ENCODE results near the gene SLC24A3.
A peak's percentile ranks its signal among the peaks of the same experiment; 100 is the strongest.

SLC24A3 gene

GRCh38 chr20:19557291-19557690, 344.8 kb downstream of the SLC24A3 start:
- DNase-seq: no peak

DNA sequence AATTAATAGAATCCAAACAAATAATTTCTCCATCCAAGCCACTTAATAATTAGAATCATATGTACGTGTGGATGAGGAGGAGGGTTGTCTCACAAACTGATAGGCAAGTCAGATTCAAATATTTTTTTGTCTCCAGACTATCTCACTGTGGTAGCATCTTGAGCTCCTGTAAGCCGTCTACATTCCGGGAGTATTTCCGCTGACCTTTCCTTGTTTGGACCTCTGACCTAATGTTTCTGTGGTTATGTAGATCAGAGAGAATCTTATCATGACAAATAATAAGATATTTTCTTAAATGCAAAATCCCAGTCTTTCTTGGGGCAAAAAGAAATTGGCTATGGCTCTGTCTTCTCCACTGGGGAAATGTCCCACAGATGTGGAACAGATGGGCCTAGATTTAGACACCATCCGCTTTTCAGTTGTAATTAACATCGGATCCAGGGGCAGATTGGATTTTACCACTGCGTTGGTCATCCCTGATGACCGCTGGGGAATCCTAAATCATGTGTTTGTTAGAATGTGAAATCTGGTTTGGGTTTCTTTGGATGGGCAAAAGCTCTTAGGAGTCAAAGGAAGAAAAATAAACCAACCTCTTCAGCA, 348.5 kb downstream of the SLC24A3 start:
- no peak for DNase-seq

DNA sequence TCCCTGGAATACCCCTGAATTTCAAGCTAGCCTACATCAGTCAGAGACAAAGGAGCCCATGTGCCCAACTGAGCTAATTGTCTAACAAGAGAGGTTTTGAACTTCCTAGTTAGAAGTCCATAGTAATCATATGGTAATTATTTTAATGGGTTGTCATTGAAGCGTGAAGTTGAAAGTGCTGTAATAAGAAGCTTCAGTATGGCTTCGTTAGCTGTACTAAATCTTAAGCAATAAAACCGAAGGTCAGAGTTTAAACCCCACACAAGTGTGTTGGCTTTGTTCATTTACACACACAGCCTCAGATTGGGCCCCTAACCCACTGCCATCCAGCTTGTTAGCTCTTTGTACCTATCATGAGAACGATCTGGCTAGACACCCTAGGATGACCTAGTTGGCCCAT, 350.0 kb downstream of the SLC24A3 start:
- DNase-seq: no peak

DNA sequence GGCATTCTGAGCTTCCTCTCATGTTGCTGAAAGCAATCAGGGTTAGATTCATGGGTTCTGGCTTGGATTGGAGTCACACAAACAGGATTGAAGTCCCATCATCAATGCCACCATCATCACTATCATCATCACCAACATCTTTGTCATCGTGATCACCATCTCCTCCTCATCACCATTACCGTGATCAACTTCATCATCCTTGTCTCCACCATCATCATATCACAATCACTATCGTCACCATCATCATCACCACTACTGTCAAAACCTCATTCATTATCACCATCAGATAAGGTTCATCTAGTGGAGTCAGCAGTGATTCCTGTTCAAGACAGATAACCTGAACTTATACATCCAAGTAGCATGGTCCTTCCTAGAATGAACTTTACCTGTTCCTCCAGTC, 351.8 kb downstream of the SLC24A3 start:
- no peak for DNase-seq

- DNase-seq: no peak
These were observed 353.3 kb downstream of the SLC24A3 start for GRCh38 chr20:19565736-19566135.

DNA sequence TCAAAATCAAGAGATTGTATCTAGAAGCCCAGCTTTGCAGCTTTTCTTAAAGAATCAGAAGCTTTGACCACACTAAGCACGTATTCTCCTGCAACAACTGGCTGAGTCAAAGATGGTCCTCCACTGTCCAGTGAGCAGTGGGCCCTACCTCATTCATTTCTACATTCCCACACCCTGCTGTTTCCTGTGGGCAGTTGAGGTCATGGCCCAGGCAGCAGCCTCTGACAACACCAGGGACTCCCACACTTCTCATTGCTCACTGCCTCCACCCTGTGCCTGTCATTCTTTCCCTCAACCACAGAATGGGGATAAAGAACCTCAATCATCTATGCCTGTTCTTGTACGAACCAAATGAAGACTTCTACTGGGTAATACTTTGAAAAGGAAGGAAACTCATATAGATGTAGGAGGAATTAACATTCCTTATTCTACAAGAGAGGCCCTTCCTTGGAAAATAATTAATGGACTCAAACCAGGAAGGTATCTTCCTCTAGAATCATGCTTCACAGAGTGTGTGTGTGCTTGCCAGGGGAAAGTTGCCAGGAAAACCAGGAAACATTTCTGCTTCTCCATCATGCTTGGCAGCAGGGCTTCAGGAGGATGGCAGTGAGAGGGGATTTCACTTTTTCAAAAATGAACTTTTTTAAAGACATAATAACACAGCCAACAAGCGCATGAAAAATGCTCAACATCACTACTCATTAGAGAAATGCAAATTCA, 353.9 kb downstream of the SLC24A3 start:
- peak; percentile 37 to 43 for DNase-seq

DNA sequence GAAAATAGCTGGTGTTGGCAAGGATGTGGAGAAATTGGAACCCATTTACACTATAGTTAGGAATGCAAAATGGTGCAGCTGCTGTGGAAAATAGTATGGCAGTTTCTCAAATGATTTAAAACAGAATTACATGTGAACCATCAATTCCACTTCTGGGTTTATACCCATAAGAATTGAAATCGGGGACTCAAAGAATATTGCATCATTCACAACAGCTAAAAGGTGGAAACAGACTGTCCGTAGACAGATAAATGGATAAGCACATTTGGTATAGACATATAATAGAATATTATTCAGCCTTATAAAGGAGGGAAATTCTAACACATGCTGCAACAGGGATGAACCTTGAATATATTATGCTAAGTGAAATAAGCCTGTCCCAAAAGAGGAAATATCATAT, 355.7 kb downstream of the SLC24A3 start:
- DNase-seq: no peak

DNA sequence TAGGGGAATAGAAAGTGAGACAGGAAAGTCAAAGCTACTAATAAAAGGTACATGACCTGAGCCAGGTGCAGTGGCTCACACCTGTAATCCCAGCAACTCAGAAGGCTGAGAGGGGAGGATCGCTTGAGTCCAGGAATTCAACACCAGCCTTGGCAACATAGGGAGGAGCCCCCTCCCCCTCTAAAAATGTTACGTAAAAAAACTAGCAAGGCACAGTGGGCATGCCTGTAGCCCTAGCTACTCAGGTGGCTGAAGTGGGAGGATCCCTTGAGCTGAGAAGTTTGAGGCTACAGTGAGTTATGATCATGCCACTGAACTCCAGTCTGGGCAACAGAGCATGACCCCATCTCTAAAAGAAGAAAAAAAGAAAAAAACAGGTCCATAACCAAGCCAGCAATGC, 359.6 kb downstream of the SLC24A3 start:
- no peak for DNase-seq

- DNase-seq: no peak
These were observed 365.2 kb downstream of the SLC24A3 start for GRCh38 chr20:19577692-19578091.

DNA sequence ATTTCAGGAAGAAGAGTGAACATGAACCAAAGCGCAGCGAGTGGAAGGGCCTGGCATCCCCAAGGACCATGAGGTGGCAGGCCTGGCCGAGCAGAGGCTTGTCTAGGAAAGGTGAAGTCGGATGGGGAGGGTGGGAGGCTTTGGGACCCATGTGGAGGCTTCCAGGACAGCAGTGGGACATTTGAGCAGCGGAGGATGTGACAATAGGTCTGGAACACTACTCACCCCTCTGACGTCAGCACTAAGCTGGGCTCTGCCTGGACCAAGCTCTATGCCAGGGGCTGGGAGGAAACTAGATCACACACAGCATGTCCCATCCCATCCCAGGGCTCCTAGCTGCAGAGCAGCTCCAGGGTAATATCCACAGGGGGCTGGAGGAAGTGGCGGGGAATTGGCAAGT, 370.3 kb downstream of the SLC24A3 start:
- no peak for DNase-seq

DNA sequence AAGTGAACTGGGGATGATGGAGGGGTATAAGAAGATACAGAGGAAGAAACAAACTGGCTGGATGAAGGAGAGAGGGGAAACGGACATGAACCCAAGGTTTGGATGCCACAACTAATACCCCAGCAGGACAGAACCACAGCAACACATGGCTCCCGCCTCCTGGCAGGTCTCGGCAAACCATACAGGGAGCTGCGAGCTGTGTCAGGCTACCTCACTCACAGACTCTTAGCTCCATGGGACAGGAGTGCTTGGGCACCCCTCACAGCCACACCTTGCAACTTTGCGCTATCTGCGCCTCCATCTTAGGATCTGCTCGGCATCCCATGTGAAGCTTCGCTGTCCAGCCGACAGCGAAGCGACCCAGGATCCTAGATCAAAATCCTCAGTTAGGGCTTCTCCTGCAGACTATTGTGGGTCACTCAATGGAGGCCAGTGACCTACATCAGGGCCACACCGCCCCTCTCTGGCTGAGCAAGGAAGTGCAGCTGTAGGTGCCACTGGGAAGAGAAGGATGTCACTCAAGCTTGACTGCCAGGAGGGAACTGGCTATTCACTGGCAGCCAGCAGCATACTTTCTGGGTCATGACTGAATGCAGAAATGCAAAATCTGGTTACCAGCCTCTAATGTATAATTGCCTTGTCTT, 371.2 kb downstream of the SLC24A3 start:
- DNase-seq: peak; percentile 48 to 71

- DNase-seq: no peak
These were observed 375.8 kb downstream of the SLC24A3 start for GRCh38 chr20:19588241-19588640.

DNA sequence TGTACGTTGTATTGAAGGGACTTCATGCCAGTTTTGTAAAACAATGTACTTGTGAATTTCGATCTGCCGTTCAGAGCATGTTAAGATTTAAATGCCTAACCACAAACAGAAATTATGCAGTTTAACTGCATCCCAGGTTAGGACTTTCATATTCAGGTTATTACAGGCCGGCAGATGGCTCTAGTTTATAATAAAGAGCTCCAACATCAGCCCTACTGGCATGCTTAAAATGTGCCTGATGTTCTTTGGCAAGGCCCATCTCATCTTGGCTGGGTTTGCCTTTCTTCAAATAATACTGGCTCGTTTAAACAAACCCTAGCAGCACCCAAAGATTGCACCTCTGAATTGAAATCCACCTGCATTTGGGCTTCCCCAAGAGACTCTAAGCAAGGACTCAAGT, 376.3 kb downstream of the SLC24A3 start:
- peak in 1 of 2 experiments; percentile 28 for DNase-seq

GRCh38 chr20:19589787-19590362, 377.4 kb downstream of the SLC24A3 start:
- no peak for DNase-seq

GRCh38 chr20:19590382-19590781, 377.9 kb downstream of the SLC24A3 start:
- no peak for DNase-seq

DNA sequence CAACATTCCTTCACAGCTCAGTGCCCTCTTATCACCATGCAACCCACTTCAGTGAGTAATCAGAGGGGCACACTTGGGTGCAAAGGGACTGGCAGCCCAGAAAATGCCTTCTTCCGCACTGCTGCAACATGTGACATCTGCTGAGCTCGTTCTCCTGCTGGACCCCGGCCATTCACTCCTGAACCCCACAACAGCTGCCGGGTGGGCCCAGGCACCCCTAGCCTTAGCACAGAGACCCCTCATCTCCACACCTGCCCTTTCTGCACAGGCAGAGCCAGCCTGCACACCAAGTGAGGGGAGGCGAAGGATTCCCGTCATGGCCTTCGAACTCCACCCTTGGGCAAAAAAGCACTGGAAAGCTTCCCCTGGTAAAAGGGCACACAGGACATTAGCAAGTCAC, 381.3 kb downstream of the SLC24A3 start:
- DNase-seq: no peak

- no peak for DNase-seq
These were observed 382.5 kb downstream of the SLC24A3 start for GRCh38 chr20:19594896-19595295.

DNA sequence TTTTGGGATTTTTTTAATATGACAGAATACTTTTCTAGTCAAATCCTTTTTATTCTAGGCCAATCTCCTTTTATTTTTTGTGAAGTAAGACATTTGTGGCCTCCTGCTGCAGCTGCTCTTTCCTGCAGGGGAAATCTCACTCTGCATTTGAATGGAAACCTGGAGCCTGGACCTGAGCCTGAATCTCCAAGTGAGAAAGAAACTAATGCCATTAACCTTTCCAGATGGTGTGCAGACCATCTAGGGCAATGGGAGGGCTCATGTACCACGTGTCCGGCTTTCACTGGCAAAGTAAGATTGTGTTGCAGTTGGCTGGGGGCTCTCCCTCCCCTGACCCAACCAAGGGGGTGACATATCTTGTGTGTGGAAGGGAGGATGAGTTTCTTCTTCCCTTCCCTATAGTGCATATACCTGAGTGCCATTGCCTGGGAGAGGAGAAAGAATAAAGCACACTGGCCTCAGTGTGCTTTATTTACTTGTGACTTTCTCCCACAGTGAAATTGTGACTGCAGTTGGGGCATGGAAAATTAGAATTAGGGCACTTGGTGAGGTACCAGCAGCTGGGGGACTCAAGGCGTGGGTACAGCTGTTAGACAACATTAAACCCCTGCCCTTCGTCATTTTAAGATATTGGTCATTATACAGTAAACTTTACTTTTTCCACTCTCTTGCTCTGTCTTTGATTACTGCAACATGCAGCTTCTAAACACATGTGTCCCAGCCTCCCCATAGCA, 385.8 kb downstream of the SLC24A3 start:
- DNase-seq: no peak

GRCh38 chr20:19599200-19599599, 386.8 kb downstream of the SLC24A3 start:
- no peak for DNase-seq

DNA sequence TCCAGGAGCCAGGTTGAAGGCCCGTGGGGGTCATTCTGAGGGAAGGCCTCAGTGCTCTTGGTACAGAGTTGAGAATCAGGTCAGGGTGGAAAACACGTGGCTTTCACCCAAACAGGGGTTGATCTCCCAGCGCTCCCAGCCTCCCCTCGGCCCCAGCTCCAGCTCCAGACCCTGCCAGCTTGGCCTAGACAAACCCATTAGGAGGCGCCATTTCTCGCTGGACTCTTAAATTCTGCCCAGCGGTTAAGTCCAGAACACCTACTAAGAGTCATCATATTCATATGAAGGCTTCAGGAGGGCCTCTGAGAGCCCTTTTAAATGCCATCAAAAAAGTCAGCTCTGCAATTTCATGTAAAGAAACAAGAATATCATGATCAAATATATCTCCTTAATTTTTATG, 387.6 kb downstream of the SLC24A3 start:
- DNase-seq: no peak

DNA sequence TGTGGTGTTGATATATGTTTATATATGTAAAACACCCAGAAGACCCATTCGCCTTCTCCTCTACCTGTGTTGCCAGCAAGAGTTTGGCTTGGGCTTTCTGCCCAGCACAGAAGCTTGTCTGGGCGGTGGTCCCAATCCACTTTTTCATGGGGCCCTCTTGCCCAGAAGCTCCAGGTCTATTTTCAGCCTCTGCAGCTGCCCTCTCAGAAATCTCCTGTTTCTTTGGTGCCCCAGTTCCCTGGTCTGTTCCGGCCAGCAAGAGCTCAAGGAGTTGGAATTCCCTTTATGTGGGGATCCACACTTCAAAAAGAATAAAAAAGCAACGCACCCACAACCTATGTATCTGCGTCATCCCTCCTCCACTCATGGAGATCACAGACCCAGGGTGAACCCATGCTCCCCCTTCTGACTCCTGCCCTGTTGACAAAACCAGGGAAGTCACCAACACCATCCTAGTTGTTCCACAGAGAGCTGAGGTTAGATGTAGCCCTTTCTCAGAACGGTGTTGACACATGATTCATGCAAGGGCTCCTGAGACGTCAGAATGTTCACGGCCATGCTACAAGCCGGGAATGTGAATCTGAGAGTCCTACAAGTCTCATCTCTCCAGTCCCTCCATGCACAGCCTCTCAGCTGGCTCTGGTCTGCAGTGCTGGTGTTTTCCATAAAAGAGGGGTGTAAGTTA, 388.8 kb downstream of the SLC24A3 start:
- no peak for DNase-seq

DNA sequence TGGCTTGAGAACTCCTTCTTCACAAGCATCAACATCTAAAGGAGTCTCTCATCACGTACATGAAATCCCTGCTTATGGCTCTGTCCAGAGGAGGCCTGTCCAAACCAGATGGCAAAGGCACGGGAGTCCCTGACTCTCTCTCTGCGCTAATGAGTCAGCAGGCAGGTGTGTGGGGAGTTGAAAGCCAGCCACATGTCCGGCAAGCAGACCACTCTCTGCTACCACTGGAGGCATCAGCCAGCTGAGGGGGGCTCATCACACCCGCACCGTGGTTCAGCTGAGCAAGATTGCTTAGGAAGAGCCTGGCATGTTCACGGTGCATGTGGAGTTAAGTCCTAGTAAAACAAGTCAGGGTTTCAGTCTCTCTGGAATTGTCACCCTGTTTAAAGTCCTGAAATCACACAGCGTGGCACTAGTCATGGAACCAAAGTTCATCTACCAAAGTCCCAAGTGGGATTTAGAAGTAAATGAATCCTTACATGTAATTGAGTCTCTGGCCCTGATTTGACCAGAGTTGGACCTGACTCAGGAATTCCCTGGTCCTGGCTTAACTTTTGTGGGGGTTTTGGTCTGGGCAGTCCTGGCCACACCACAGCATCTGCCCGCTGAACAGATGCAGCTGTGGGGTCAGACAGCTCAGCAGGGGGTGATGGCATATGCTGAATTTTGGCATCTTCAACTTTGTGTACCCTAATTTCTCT, 390.4 kb downstream of the SLC24A3 start:
- no peak for DNase-seq

All from NCI-H446 (cell line).